ENCODE results near the gene ZDHHC11.
"Not testable (repeated sequence)": the region's sequence is repeated elsewhere in the genome, so short reads cannot be mapped to it uniquely, and the experiment has no call there.

Gene ZDHHC11

GRCh38 chr5:748011-748980, 102.5 kb downstream of the ZDHHC11 start:
- H3K9me3 ChIP-seq (ENCODE audit: control insufficient read depth, insufficient read depth, low read length); H3K9ac ChIP-seq (ENCODE audit: low read depth, low read length); H3K4me3 ChIP-seq (ENCODE audit: low read depth, low read length); H3K27me3 ChIP-seq (ENCODE audit: control insufficient read depth, insufficient read depth, low read length); H3K36me3 ChIP-seq (ENCODE audit: control insufficient read depth, insufficient read depth, low read length); H3K4me1 ChIP-seq (ENCODE audit: control insufficient read depth, insufficient read depth, low read length): not testable (repeated sequence)

GRCh38 chr5:747303-747844, 103.4 kb downstream of the ZDHHC11 start:
- not testable (repeated sequence) for H3K4me1 ChIP-seq (ENCODE audit: control insufficient read depth, insufficient read depth, low read length); H3K9ac ChIP-seq (ENCODE audit: low read depth, low read length); H3K4me3 ChIP-seq (ENCODE audit: low read depth, low read length); H3K9me3 ChIP-seq (ENCODE audit: control insufficient read depth, insufficient read depth, low read length); H3K27me3 ChIP-seq (ENCODE audit: control insufficient read depth, insufficient read depth, low read length); H3K36me3 ChIP-seq (ENCODE audit: control insufficient read depth, insufficient read depth, low read length)

- H3K4me1 ChIP-seq (ENCODE audit: control insufficient read depth, insufficient read depth, low read length), result no peaks in the 10 kb centered on the region
- H3K9me3 ChIP-seq (ENCODE audit: control insufficient read depth, insufficient read depth, low read length), result no peaks in the 10 kb centered on the region
- no peak overlapping the region for H3K4me3 ChIP-seq (ENCODE audit: low read depth, low read length)
- H3K9ac ChIP-seq (ENCODE audit: low read depth, low read length), result no peak overlapping the region
- H3K27me3 ChIP-seq (ENCODE audit: control insufficient read depth, insufficient read depth, low read length), result no peaks in the 10 kb centered on the region
- H3K36me3 ChIP-seq (ENCODE audit: control insufficient read depth, insufficient read depth, low read length), result no peaks in the 10 kb centered on the region
These were observed 104.5 kb downstream of the ZDHHC11 start for GRCh38 chr5:746258-746761.
